A549 (cell line): ENCODE results near the gene LANCL1. TPM values are rescaled to one million over a fixed set of nuclear protein-coding genes. Genes with fewer than 3 reads are reported as not detected.
A peak's percentile ranks its signal among the peaks of the same experiment; 100 is the strongest.

Experiments used
- ATAC-seq, 2 experiments: fragments of 200-7000 bp in 1 of 2; fragments of >200 bp in 1 of 2; cut with Nextera tagmentation in 1 of 2; cut with Tn5 transposase in 1 of 2; 3 replicates each; pipeline versions ENCODE4 v1.8.0 to v1.9.1; 2018 to 2020; ENCODE audit warnings: mild to moderate bottlenecking in 1 of 2, moderate library complexity in 1 of 2
- CTCF ChIA-PET: fragments of 300-600 bp; sonication (Branson Sonifier 250); formaldehyde crosslinking; extraction: SDS; loops from one replicate; lab custom pipeline; 2021; ENCODE audit warnings: antibody characterized with exemption, inconsistent platforms; lab: Yijun Ruan, JAX
- POLR2A ChIA-PET: fragments of 350-600 bp; formaldehyde crosslinking; extraction: SDS; loops from one replicate; lab custom pipeline; 2021; ENCODE audit warnings: antibody characterized with exemption, inconsistent platforms; lab: Yijun Ruan, JAX
- DNase-seq, 2 experiments: peaks; one replicate each; pipeline versions ENCODE4 v3.0.0 to v3.0.0-alpha.2; 2011 to 2016; ENCODE audit warnings: low read depth in 1 of 2, low spot score in 1 of 2
- FAIRE-seq: peaks from 2 replicates; lab custom pipeline; 2011; peaks lifted over from hg19 to GRCh38; lab: Jason Lieb, UNC
- H3K27ac ChIP-seq, 2 experiments: fragments of >200 bp; sonication (Bioruptor Twin); formaldehyde crosslinking; 3 replicates each; pipeline ENCODE4 v1.5.1; 2016 to 2017
- H3K4me1 ChIP-seq: fragments of >200 bp; sonication (Bioruptor Twin); formaldehyde crosslinking; 3 replicates; pipeline ENCODE4 v1.6.1; 2016
- H3K4me2 ChIP-seq: fragments of >200 bp; sonication (Bioruptor Twin); formaldehyde crosslinking; 3 replicates; pipeline ENCODE4 v1.6.1; 2016
- H3K4me3 ChIP-seq: fragments of >200 bp; sonication (Bioruptor Twin); formaldehyde crosslinking; 3 replicates; pipeline ENCODE4 v1.5.1; 2016
- H3K9me3 ChIP-seq: fragments of >200 bp; sonication (Bioruptor Twin); formaldehyde crosslinking; 3 replicates; pipeline ENCODE4 v1.6.1; 2016
- CBX2 ChIP-seq: fragments of 200-600 bp; sonication (generic); IDR thresholded peaks from 2 replicates; pipeline ENCODE4 v1.6.1; 2016; ENCODE audit warnings: low read depth, mild to moderate bottlenecking, borderline replicate concordance
- CBX8 ChIP-seq: fragments of 200-600 bp; sonication (generic); IDR thresholded peaks from 2 replicates; pipeline ENCODE4 v1.6.1; 2016
- CEBPB ChIP-seq, 2 experiments: fragments of >200 bp in 1 of 2; sonication (Bioruptor Twin) in 1 of 2; formaldehyde crosslinking in 1 of 2; IDR thresholded peaks; 2 replicates each; pipeline ENCODE4 v1.6.1; 2012 to 2016
- CHD4 ChIP-seq: fragments of 200-600 bp; sonication (generic); IDR thresholded peaks from 2 replicates; pipeline ENCODE4 v1.6.1; 2016; ENCODE audit warnings: antibody characterized with exemption, mild to moderate bottlenecking, borderline replicate concordance
- EHMT2 ChIP-seq: fragments of 200-600 bp; sonication (generic); IDR thresholded peaks from 2 replicates; pipeline ENCODE4 v1.6.1; 2016; ENCODE audit warnings: antibody characterized with exemption, low read depth, mild to moderate bottlenecking, moderate library complexity
- HDAC2 ChIP-seq: fragments of 200-600 bp; sonication (generic); IDR thresholded peaks from 2 replicates; pipeline ENCODE4 v1.6.1; 2016
- HOXB5 ChIP-seq: fragments of 250-450 bp; sonication (Bioruptor Pico); IDR thresholded peaks from 2 replicates; pipeline ENCODE4 v1.5.0; 2020; ENCODE audit warnings: mild to moderate bottlenecking, moderate library complexity
- JUNB ChIP-seq: fragments of >200 bp; sonication (Bioruptor Twin); formaldehyde crosslinking; IDR thresholded peaks from 2 replicates; pipeline ENCODE4 v1.6.1; 2016
- MAFK ChIP-seq: fragments of 450-650 bp; IDR thresholded peaks from 2 replicates; pipeline ENCODE4 v1.6.1; 2014; ENCODE audit not compliant: partially characterized antibody
- MYC ChIP-seq: IDR thresholded peaks from 2 replicates; pipeline ENCODE4 v1.6.1; 2012; ENCODE audit warnings: mild to moderate bottlenecking, inconsistent platforms, low read length, improper control_type of control experiment, borderline replicate concordance
- PBX3 ChIP-seq: IDR thresholded peaks from 2 replicates; pipeline ENCODE4 v1.6.1; 2012
- RAD21 ChIP-seq, 2 experiments: fragments of >200 bp in 1 of 2; sonication (Bioruptor Twin) in 1 of 2; formaldehyde crosslinking in 1 of 2; IDR thresholded peaks in 1 of 2; conservative IDR thresholded peaks in 1 of 2; 2 replicates in 1 of 2; 3 replicates in 1 of 2; pipeline ENCODE4 v1.6.1; 2012 to 2018; ENCODE audit warnings: inconsistent platforms in 1 of 2
- REST ChIP-seq: fragments of 200-600 bp; sonication (generic); IDR thresholded peaks from 2 replicates; pipeline ENCODE4 v1.6.1; 2016; ENCODE audit warnings: antibody characterized with exemption, mild to moderate bottlenecking, moderate library complexity
- RFX5 ChIP-seq: fragments of 450-650 bp; IDR thresholded peaks from 2 replicates; pipeline ENCODE4 v1.7.1; 2014; ENCODE audit warnings: antibody characterized with exemption, mild to moderate bottlenecking, moderate library complexity
- RNF2 ChIP-seq: fragments of 200-600 bp; sonication (generic); IDR thresholded peaks from 2 replicates; pipeline ENCODE4 v1.6.1; 2016; ENCODE audit warnings: low read depth, mild to moderate bottlenecking, antibody characterized with exemption, moderate library complexity, borderline replicate concordance
- SMC3 ChIP-seq: fragments of >200 bp; sonication (Bioruptor Twin); formaldehyde crosslinking; IDR thresholded peaks from 3 replicates; pipeline ENCODE4 v1.6.1; 2018; ENCODE audit warnings: inconsistent platforms
- SREBF2 ChIP-seq: fragments of 450-650 bp; IDR thresholded peaks from 2 replicates; pipeline ENCODE4 v1.6.1; 2014; ENCODE audit warnings: mild to moderate bottlenecking, moderate library complexity
- TP53 ChIP-seq: fragments of 250-450 bp; sonication (Bioruptor Pico); IDR thresholded peaks from 2 replicates; pipeline ENCODE4 v1.5.0; 2021; ENCODE audit warnings: mild to moderate bottlenecking, moderate library complexity
- ZSCAN20 ChIP-seq: fragments of 250-450 bp; sonication (Bioruptor Pico); IDR thresholded peaks from 2 replicates; pipeline ENCODE4 v1.8.0; 2022; ENCODE audit warnings: mild to moderate bottlenecking, moderate library complexity
- WGBS: methylation state at CpG from one replicate; pipeline ENCODE4 v1.1.6; 2017; ENCODE audit errors: missing lambda C conversion rate; 5-methylcytosine and 5-hydroxymethylcytosine counted together
- polyA plus RNA-seq, 4 experiments: library from polyadenylated mRNA; depleted of rRNA in 3 of 4; stranded (reverse); fragments of >200 nt; fragmentation: RNase III in 1 of 4; extraction: RNeasy Plus Mini Kit Qiagen cat#74134 plus additional on column Dnase treatment in 1 of 4; gene quantifications; 2 replicates in 3 of 4; 3 replicates in 1 of 4; pipeline ENCODE4 v1.2.3, GENCODE V29; 2011 to 2017
- TF ChIP-seq, protein P1 (sequence below): fragments of 450-650 bp; IDR thresholded peaks from 2 replicates; pipeline ENCODE4 v1.6.1; 2014; ENCODE audit warnings: antibody characterized with exemption
- TF ChIP-seq, protein P2 (sequence below): IDR thresholded peaks from 2 replicates; pipeline ENCODE4 v1.6.1; 2012; ENCODE audit warnings: low read depth, borderline replicate concordance

The LANCL1 gene
- polyA plus RNA-seq, 2 of the 4 experiments (the other 2 are of a cell fraction) = 30.1 to 83.7 TPM

DNA sequence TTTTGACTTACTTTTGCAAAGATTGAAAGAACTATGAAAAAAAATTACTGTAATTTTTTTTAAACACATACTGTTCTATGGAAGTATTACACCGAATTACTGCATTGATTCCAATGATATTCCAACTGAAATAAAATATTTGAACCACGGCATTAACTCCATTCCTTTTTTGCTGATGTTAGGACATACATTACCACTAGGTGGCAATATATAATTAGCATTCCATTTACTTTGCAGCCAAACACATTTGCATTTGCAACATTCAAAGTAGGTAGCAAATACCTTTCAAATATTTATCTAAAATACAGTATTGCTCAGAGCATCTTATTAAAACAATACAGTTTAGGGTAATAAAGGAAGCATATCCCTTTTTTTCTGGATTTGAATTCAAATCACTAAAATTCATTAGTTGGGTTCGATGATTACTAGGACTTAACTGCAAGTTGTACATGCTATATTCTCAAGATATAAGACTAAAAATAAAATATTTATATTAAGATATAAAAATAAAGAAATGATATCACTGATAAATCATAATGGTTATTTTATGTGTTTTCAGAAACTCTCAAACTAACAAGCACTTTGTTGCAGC is 31.3 kb downstream of the LANCL1 start (continued):
- TF ChIP-seq CBX8 (no peak), HOXB5 (CRISPR knock-in tag) (no peak), MAFK (peak; percentile 55), SMC3 (0 out of 3 replicates have a peak, but pooled peaks have one; percentile 31), CBX2 (no peak), SREBF2 (no peak), CHD4 (no peak), RNF2 (no peak)
- TF ChIP-seq, protein P1, sequence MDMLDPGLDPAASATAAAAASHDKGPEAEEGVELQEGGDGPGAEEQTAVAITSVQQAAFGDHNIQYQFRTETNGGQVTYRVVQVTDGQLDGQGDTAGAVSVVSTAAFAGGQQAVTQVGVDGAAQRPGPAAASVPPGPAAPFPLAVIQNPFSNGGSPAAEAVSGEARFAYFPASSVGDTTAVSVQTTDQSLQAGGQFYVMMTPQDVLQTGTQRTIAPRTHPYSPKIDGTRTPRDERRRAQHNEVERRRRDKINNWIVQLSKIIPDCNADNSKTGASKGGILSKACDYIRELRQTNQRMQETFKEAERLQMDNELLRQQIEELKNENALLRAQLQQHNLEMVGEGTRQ = no peak

GRCh38 chr2:210443527-210443926 is 33.0 kb downstream of the LANCL1 start:
- no peak for ATAC-seq
- DNase-seq = no peak
- H3K4me2 ChIP-seq = no peak overlapping the region
- no peak for TF ChIP-seq MYC
- TF ChIP-seq HDAC2 = no peak
- TF ChIP-seq ZSCAN20 (CRISPR knock-in tag) = no peak
- TF ChIP-seq, protein P2, sequence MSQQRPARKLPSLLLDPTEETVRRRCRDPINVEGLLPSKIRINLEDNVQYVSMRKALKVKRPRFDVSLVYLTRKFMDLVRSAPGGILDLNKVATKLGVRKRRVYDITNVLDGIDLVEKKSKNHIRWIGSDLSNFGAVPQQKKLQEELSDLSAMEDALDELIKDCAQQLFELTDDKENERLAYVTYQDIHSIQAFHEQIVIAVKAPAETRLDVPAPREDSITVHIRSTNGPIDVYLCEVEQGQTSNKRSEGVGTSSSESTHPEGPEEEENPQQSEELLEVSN = no peak
- TF ChIP-seq CEBPB (IDR thresholded peaks at IDR 0.05) = no peak
- no peak for TF ChIP-seq RAD21 (conservative IDR thresholded peaks at IDR 0.05 in 1 of 2, IDR thresholded peaks at IDR 0.05 in 1 of 2)
- TF ChIP-seq TP53 = no peak
- no peak for TF ChIP-seq CBX2
- no peak for TF ChIP-seq RNF2
- TF ChIP-seq PBX3 = no peak
- TF ChIP-seq EHMT2 = no peak
- TF ChIP-seq RFX5 = no peak
- no peak for TF ChIP-seq REST
- TF ChIP-seq JUNB = no peak
- no peak for TF ChIP-seq MAFK
- H3K27ac ChIP-seq = no peak overlapping the region
- 86% methylated on average over 3 of the region's 3 CpGs for WGBS
- peaks cover 11% of the 10 kb centered on the region; the same call in 2 of the 3 replicates for H3K9me3 ChIP-seq
- ChIA-PET POLR2A (no interaction called here), CTCF (no interaction called here)
- FAIRE-seq = no peak
- H3K4me1 ChIP-seq = no peaks in the 10 kb centered on the region
- no peak overlapping the region for H3K4me3 ChIP-seq
